Gastrocnemius medialis (tissue), 4 donors: ENCODE results near the gene KIRREL3. TPM values are rescaled to one million over a fixed set of nuclear protein-coding genes. Genes with fewer than 3 reads are reported as not detected.

Experiments used
- ATAC-seq, 2 donors: fragments of 150-250 bp; one replicate each; pipeline ENCODE4 v1.9.1; 2016
- DNase-seq, 2 donors: peaks; one replicate each; pipeline ENCODE4 v3.0.0-alpha.2; 2019
- H3K27ac ChIP-seq, 4 donors: fragments of 200-600 bp; sonication (generic); 1 replicate in 1 of 4; 2 replicates in 3 of 4; pipeline ENCODE4 v1.5.1; 2016 to 2018; ENCODE audit warnings: mild to moderate bottlenecking in 2 of 4, moderate library complexity in 1 of 4
- H3K27me3 ChIP-seq, 3 donors: fragments of 200-600 bp; sonication (generic) in 2 of 3; 1 replicate in 1 of 3; 2 replicates in 2 of 3; pipeline versions ENCODE4 v1.5.1 to v1.6.0; 2016 to 2019; ENCODE audit warnings: mild to moderate bottlenecking in 1 of 3, moderate library complexity in 1 of 3
- H3K36me3 ChIP-seq, 2 donors: fragments of 200-600 bp; sonication (generic) in 1 of 2; one replicate each; pipeline ENCODE4 v1.5.1; 2017 to 2018
- H3K4me1 ChIP-seq, 2 donors: fragments of 200-600 bp; sonication (generic) in 1 of 2; one replicate each; pipeline ENCODE4 v1.5.1; 2016 to 2017; ENCODE audit warnings: mild to moderate bottlenecking in 2 of 2
- H3K4me3 ChIP-seq, 4 donors: fragments of 200-600 bp; sonication (generic) in 3 of 4; 1 replicate in 1 of 4; 2 replicates in 3 of 4; pipeline ENCODE4 v1.5.1; 2016 to 2019; ENCODE audit warnings: mild to moderate bottlenecking in 2 of 4
- H3K9me3 ChIP-seq, 3 donors: fragments of 200-600 bp; sonication (generic) in 2 of 3; 1 replicate in 1 of 3; 2 replicates in 2 of 3; pipeline ENCODE4 v1.5.1; 2016 to 2019
- POLR2A ChIP-seq, 2 donors: fragments of 450-650 bp; IDR thresholded peaks; one replicate each; pipeline ENCODE4 v1.6.1; 2017; ENCODE audit warnings: antibody characterized with exemption in 2 of 2, mild to moderate bottlenecking in 2 of 2, moderate library complexity in 2 of 2
- in situ Hi-C, 4 donors: fragments of 200-750 bp; cut with MboI; loops; one replicate each; pipeline versions ENCODE4 v1.15.0 to v1.8.0; 2017; ENCODE audit warnings: low sequenced_read_pairs in 4 of 4
- intact Hi-C: fragments of 100-400 bp; cut with DNase I; formaldehyde crosslinking; loops from one replicate; pipeline ENCODE4 v1.15.1; 2023; ENCODE audit warnings: low total_unique reads
- total RNA-seq, 4 donors: library from RNA; depleted of rRNA; stranded (reverse); fragments of >200 nt; gene quantifications; one replicate each; pipeline versions ENCODE4 v1.1.0 to v1.2.3, GENCODE V29; 2016
- TF ChIP-seq, protein P1 (sequence below), 5 experiments: fragments of 450-650 bp in 3 of 5; fragments of 200-600 bp in 2 of 5; sonication (generic) in 2 of 5; IDR thresholded peaks in 4 of 5; conservative IDR thresholded peaks in 1 of 5; 1 replicate in 4 of 5; 2 replicates in 1 of 5; pipeline ENCODE4 v1.5.1; 2016 to 2019; ENCODE audit warnings: antibody characterized with exemption in 5 of 5, mild to moderate bottlenecking in 3 of 5, moderate library complexity in 3 of 5

The KIRREL3 gene
- total RNA-seq, 4 donors from 2014 or later: 0.10 TPM; not detected in 3

GRCh38 chr11:126489836-126490660 is 510.5 kb downstream of the KIRREL3 start:
- Histone ChIP-seq H3K4me3 (no peak overlapping the region), H3K27me3 (no peaks in the 10 kb centered on the region), H3K36me3 (no peaks in the 10 kb centered on the region), H3K9me3 (no peaks in the 10 kb centered on the region), H3K4me1 (no peaks in the 10 kb centered on the region), H3K27ac (no peak overlapping the region)
- TF ChIP-seq, protein P1, sequence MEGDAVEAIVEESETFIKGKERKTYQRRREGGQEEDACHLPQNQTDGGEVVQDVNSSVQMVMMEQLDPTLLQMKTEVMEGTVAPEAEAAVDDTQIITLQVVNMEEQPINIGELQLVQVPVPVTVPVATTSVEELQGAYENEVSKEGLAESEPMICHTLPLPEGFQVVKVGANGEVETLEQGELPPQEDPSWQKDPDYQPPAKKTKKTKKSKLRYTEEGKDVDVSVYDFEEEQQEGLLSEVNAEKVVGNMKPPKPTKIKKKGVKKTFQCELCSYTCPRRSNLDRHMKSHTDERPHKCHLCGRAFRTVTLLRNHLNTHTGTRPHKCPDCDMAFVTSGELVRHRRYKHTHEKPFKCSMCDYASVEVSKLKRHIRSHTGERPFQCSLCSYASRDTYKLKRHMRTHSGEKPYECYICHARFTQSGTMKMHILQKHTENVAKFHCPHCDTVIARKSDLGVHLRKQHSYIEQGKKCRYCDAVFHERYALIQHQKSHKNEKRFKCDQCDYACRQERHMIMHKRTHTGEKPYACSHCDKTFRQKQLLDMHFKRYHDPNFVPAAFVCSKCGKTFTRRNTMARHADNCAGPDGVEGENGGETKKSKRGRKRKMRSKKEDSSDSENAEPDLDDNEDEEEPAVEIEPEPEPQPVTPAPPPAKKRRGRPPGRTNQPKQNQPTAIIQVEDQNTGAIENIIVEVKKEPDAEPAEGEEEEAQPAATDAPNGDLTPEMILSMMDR (IDR thresholded peaks at IDR 0.05 in 4 of 5, conservative IDR thresholded peaks at IDR 0.05 in 1 of 5): no peak
- TF ChIP-seq POLR2A (IDR thresholded peaks at IDR 0.05): no peak
- in situ Hi-C loops: loop anchor here in 3 of 4 donors (10.0 to 25.0 kb wide), 3 partner anchors 175 to 353 kb away; partner anchors contain the start of gene DCPS (in 1 of the 3)
- intact Hi-C loops: no loop called here
- ATAC-seq: no peak
- no peak for DNase-seq

DNA sequence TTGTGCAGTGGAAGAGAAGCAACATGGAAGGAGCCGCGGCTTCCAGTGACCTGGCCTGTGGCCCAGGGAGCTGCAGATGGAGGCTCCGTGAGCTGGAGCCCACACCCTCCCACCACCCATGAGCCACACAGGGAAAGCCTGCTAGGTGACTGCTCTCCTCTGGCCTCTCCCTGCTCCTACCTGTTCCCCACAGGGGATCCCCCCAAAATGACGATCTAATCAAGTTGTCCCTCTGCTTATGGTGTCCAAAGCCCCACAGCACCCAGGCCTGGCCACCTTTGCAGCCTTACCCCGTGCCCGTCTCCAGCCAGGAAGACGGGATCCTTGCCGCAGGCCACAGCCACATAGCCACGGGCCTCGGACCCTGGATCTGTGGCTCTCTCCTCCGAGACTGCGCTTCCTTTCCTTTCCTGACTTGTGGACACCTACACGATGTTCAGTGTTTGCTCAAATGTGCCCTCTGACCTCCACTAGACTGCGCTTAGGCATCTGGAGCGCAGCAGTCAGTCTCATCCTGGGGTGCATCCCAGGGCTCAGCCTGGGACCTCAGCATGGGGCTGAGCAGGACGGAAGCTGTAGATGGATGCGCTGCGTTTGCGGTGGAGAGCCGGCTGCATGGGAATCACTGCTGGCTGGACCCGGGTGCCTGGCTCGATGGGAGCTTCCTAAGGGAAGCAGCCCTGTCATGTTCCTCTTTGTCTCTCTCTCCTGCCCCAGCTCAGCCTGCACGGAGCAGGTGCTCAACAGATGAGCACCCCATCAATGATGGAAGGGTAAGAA is 511.8 kb downstream of the KIRREL3 start:
- no peaks in the 10 kb centered on the region for H3K36me3 ChIP-seq
- H3K9me3 ChIP-seq: no peaks in the 10 kb centered on the region
- no peak overlapping the region for H3K27ac ChIP-seq
- no peak for TF ChIP-seq POLR2A (IDR thresholded peaks at IDR 0.05)
- TF ChIP-seq, protein P1 (IDR thresholded peaks at IDR 0.05 in 4 of 5, conservative IDR thresholded peaks at IDR 0.05 in 1 of 5): no peak
- ATAC-seq (no peak), DNase-seq (no peak)
- H3K27me3 ChIP-seq: no peaks in the 10 kb centered on the region
- intact Hi-C loops: no loop called here
- in situ Hi-C loops: loop anchor here in 3 of 4 donors (10.0 to 25.0 kb wide), 3 partner anchors 174 to 351 kb away; partner anchors contain the start of gene DCPS (in 1 of the 3)
- H3K4me1 ChIP-seq: no peaks in the 10 kb centered on the region
- no peak overlapping the region for H3K4me3 ChIP-seq

DNA sequence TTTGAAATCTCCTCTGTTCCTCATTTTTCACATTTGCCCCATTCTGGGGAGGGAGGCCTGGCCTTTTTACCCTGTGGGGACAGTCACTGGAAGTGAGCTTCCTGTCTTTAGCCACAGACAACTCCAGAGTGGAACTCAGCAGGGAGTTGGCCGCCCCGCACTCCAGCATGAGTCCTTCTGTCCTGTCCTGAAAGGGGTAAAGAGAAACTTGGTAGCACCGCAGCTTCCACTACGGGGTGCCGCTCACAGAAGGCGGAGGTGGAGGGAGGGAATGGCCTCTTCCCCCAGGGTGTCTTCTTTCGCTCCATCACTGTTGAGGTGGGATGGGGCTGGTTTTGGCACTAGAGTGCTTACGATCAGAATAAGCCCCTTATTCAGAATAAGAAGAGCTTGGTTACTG is 512.9 kb downstream of the KIRREL3 start:
- Histone ChIP-seq H3K9me3 (no peaks in the 10 kb centered on the region), H3K4me1 (no peaks in the 10 kb centered on the region), H3K36me3 (no peaks in the 10 kb centered on the region), H3K4me3 (no peak overlapping the region), H3K27ac (no peak overlapping the region), H3K27me3 (no peaks in the 10 kb centered on the region)
- in situ Hi-C loops (loop anchor here in 3 of 4 donors (10.0 to 25.0 kb wide), 3 partner anchors 173 to 350 kb away; partner anchors contain the start of gene DCPS (in 1 of the 3)), intact Hi-C loops (no loop called here)
- DNase-seq (no peak), ATAC-seq (no peak)
- TF ChIP-seq POLR2A (IDR thresholded peaks at IDR 0.05): no peak
- TF ChIP-seq, protein P1 (IDR thresholded peaks at IDR 0.05 in 4 of 5, conservative IDR thresholded peaks at IDR 0.05 in 1 of 5): no peak

- no peaks in the 10 kb centered on the region for H3K36me3 ChIP-seq
- H3K9me3 ChIP-seq: no peaks in the 10 kb centered on the region
- no peaks in the 10 kb centered on the region for H3K4me1 ChIP-seq
- TF ChIP-seq, protein P1 (IDR thresholded peaks at IDR 0.05 in 4 of 5, conservative IDR thresholded peaks at IDR 0.05 in 1 of 5): no peak
- no peak for TF ChIP-seq POLR2A (IDR thresholded peaks at IDR 0.05)
- in situ Hi-C loops (loop anchor here in 3 of 4 donors (10.0 to 25.0 kb wide), 3 partner anchors 171 to 349 kb away; partner anchors contain the start of gene DCPS (in 1 of the 3)), intact Hi-C loops (no loop called here)
- ATAC-seq: no peak
- H3K4me3 ChIP-seq: no peak overlapping the region
- DNase-seq: no peak
- no peaks in the 10 kb centered on the region for H3K27me3 ChIP-seq
- no peak overlapping the region for H3K27ac ChIP-seq
These were observed 514.5 kb downstream of the KIRREL3 start for GRCh38 chr11:126485986-126486635.
